Suppressor macrophage (primary cell): ENCODE data around the gene KRTAP10-8.
"Not testable (repeated sequence)": the region's sequence is repeated elsewhere in the genome, so short reads cannot be mapped to it uniquely, and the experiment has no call there.

Source experiments
- DNase-seq, 4 experiments: peaks; one replicate each; pipeline ENCODE4 v3.0.0-alpha.2; 2020 to 2022

KRTAP10-8 gene

DNA sequence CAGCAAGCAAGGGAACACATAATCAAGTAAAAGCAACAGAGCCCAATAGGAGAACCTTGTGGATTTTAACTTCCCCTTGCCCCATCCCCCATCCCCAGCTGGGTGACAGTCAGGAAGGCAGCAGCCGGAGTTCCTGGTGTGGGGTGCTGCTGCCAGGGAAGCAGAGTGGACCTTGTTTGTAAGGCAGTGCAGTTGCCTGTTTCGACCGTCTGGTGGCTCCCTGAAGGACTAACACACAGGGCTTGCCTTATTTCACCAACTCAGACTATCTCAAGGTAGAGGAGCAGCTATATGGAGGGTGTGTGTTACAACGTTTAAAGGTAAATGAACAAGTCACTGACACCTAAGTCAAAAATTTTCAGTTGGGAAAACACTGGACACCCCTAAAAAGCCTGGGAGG is 6.6 kb downstream of the KRTAP10-8 start:
- DNase-seq: peak; percentile 46 to 73 (median 58)

DNA sequence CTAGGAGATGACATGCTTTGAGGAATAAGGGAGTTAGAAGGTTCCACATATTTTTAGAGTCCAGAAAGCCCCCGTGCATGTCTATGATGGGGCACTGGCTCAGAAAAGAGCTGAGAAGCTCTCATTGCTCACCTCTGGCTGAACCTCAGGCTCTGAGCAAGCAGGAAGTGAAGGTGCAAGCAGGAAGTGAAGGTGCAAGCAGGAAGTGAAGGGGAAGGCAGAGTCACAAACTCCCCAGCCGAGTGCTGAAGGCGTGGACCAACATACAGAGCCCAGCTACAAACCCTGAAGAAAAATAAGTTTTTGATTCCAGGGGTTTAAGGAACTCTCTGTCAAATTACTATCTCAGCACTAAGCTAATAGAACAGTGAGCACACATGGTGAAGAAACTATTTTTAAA is 7.0 kb downstream of the KRTAP10-8 start:
- no peak for DNase-seq

DNA sequence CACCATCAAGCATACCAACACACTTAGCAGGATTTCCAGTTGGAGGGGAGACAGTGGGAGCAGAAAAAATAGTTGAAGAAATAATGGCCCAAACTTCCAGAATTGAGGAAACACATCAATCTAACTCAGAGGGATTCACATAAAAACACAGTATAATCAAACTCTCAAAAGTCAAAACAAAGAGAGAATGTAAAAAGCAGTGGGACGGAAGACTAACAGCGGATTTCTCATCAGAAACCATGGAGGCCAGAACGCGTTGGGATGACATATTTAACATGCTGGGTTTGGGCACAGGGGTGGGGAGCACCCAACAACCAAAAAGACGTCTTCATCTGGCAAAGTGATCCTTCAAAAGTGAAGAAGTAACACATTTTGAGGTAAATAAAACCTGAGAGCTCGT is 8.0 kb downstream of the KRTAP10-8 start:
- no peak for DNase-seq

DNA sequence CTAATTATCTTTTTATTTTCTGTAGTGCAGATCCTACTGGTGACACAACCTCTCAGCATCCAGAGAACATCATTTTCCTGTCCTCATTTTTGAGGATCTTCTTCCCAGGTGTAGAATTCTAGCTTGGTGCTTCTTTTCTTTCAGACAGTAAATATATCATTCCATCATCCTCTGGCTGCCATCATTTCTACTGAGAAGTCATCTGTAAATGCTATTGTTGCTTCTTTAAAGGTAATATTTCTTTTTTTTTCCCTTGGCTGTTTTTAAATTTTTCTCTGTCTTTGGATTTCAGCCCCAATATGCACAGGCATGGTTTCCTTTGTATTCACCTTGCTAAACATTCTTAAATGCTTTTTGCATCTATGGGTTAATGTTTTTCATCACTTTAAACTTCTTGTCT is 11.7 kb downstream of the KRTAP10-8 start:
- DNase-seq: no peak

DNA sequence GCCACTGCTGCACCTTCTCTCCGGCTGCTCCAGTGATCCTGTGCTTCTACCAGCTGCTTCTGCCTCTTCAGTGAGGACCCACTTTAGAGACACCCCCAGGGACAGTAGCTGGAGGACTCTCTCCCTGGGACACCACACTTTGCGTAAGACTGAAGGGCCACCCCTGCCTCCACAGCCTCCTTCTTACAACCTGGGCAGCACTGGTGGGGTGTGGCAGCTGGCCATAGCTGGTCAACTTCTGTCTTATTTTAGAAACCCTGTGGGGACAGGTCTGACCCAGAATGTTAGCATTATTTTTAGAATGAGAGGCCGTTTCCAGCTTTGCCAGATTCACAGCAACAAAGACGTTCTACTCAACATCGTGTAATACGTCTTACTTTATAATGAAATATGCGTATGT is 13.9 kb downstream of the KRTAP10-8 start:
- no peak for DNase-seq

DNA sequence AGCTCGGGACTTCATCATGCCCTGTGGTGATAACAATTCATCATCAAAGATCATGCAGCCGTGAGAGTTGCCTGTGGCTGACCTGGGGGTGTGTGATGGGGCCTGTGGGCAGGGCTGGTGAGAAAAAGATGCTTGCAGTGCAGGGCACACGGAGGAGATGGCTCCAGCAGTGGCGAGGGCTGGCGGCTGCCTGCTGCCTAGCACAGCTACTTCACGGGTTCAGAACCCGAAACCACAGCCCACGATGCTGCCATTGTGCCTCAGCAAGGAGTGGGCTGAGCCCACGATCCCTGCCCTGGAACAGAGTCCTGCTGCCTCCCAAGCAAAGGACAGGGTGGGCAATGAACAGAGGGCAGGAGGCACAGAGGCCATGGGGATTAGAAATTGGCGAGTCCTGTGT is 14.4 kb downstream of the KRTAP10-8 start:
- DNase-seq: no peak

DNA sequence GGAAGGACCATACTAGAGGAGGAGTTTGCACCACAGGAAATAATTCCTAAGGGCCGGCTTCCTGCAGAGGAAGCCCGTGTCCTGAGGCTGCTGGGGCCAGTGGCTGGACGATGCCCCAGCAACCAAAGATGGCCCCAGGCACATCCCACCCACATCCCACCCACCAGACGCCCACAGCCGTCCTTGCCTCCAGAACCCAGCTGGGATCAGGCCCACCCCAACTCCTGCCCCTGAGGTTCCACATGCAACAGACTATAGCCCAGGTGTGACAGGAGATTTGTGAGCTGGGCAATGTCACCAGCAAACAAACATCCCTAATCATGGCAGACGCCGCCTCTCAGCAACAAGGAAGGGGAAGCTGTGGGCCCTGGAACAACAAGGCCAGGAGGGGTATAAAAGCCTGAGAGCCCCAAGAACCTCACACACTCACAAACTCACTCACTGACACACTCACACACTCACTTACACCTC is 14.8 kb downstream of the KRTAP10-8 start, which contains the start of gene KRTAP10-9:
Gene KRTAP10-9 (plus strand): TSS at position 421 of the 471 bp plus-strand sequence. CDS start 79 bp downstream, outside the sequence.
- no peak for DNase-seq

DNA sequence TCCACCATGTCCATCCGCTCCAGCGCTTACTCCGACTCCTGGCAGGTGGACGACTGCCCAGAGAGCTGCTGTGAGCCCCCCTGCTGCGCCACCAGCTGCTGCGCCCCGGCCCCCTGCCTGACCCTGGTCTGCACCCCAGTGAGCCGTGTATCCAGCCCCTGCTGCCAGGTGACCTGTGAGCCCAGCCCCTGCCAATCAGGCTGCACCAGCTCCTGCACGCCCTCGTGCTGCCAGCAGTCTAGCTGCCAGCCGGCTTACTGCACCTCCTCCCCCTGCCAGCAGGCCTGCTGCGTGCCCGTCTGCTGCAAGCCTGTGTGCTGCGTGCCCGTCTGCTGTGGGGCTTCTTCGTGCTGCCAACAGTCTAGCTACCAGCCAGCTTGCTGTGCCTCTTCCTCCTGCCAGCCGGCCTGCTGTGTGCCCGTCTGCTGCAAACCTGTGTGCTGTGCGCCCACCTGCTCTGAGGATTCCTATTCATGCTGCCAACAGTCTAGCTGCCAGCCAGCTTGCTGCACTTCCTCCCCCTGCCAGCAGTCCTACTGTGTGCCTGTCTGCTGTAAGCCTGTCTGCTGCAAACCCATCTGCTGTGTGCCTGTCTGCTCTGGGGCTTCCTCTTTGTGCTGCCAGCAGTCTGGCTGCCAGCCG is 15.4 kb downstream of the KRTAP10-8 start:
- not testable (repeated sequence) for DNase-seq

DNA sequence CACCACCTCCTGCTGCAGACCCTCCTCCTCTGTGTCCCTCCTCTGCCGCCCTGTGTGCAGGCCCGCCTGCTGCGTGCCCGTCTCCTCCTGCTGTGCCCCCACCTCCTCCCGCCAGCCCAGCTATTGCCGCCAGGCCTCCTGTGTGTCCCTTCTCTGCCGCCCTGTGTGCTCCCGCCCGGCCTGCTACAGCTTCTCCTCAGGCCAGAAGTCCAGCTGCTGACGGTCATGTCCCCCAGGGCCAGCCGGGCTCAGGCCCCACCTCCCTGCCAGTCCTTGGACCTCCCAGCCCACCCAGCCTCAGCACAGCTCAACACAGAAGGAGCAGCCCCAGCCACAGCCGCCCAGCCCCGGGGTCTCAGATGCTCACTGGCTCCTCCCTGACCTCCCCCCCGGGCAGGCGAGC is 16.0 kb downstream of the KRTAP10-8 start:
- DNase-seq: not testable (repeated sequence)

DNA sequence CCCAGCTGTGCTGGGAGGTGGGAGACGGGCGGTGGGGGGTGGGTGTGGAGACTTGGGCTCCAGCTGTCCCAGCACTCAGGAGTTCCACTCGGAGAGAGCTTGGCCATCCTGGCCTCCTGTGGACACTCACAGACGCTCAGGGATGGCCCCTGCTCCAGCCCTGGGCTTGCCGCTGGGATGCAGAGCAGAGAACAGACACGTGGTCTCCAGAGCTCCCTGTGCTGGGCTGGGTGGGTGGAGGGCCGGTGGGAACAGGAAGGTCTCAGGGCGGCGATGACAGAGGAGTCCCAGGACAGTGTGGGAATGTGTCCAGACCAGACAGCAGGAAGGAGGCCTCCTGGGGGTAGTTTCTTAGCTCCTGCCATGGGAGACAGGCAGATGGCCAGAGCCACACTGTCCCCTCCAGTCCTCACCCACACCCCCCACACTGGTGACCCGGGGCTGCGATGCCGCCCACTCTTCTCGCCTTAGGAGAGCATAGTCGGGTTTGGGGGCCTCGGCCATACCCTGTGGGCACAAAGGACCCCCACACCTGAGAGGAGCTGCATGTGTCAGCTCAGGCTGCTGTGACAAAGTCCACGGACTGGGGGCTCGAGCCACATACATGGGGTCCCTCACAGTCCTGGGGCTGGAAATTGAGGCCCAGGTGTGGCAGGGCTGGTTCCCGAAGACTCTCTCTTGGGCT is 17.0 kb downstream of the KRTAP10-8 start:
- DNase-seq: no peak

DNA sequence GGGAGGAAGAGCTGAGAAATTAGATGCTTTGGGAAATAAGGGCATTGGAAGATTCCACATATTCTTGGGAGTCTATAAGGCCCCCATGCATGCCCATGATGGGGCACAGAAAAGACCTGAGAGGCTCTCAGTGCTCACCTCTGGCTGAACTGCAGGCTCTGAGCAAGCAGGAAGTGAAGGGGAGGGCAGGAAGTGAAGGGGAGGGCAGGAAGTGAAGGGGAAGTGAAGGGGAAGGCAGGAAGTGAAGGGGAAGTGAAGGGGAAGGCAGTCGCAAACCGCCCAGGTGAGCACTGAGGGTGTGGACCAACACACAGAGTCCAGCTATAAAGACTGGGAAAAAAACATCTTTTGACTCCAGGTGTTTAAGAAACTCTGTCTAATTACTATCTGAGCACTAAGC is 18.6 kb downstream of the KRTAP10-8 start:
- DNase-seq: no peak

DNA sequence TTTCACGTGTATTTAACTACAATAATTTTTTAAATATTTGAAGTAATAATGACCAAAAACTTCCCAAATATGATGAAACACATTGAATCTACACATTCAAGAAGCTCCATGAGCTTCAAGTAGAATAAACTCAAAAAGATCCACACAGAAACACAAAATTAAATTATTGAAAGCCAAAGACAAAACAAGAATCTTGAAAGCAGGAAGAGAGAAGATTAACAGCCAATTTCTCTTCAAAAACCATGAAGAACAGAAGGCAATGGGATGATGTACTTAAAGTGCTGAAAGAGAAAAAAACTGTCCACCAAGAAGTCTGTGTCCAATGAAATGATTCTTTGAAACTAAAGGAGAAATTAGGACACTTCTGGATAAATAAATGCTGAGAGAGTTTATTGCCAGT is 20.2 kb downstream of the KRTAP10-8 start:
- DNase-seq: no peak

DNA sequence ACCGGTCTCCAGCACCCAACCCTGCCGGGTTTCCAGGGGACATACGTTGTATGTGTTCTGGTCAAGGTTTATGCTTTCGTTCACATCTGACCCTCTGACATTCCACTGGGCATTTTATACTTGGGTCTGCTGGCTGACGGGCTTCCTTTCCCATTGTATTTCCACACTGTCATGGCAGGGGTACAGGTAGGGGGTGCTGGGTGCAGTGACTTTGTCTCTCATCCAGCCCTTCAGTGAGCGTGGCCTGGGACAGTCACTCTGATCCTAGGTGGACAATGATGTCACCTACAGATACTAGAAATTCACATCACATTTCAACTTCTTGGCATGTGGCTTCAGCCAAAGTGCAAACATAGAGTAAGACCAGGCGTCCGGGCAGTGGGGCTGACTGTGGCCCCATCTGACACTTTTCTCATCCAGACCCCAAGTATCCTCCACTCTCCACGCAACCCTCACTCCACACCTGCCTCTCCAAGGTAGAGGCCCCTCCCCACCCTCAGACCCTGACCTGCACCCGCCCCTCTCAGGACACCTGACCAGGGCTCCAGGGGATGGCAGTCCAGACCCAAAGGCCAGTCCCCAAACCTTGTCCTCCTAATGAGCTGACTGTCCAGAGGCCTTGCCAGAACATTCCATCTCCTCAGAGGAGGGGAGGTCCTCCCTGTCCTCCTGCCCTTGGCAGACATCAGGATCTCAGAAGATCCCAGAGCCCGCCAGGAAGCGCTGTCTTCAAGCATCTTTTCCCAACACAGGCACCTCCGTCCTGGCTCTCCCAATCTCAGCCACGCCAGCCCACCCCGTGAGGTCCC is 24.5 kb downstream of the KRTAP10-8 start:
- no peak for DNase-seq

DNA sequence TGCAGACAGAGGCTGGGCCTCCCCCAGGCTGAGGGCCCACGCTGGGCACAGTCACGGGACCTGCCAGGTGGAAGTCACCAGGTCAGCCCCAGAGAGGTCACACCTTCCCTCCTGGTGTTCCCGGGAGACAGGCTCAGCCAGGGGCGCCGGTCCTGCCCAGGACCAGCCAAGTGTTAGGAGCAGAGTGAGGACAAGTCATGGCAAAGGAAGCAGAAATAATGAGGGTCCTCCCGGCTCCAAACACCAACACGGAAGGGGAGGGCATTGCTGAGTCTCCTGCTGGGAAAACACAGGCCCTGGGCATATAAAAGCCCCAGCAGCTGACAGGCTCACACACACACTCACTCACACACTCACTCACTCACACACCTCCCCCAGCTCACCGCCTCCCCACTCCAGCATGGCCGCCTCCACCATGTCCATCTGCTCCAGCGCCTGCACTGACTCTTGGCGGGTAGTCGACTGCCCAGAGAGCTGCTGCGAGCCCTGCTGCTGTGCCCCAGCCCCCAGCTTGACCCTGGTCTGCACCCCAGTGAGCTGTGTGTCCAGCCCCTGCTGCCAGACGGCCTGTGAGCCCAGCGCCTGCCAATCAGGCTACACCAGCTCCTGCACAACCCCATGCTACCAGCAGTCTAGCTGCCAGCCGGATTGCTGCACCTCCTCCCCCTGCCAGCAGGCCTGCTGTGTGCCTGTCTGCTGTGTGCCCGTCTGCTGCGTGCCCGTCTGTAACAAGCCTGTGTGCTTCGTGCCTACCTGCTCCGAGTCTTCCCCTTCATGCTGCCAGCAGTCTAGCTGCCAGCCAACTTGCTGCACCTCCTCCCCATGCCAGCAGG is 25.4 kb downstream of the KRTAP10-8 start, which contains the start of gene KRTAP10-10:
Gene KRTAP10-10 (plus strand): TSS at position 339 of the 833 bp plus-strand sequence. CDS start 62 bp downstream, at position 401.
- DNase-seq: no peak

DNA sequence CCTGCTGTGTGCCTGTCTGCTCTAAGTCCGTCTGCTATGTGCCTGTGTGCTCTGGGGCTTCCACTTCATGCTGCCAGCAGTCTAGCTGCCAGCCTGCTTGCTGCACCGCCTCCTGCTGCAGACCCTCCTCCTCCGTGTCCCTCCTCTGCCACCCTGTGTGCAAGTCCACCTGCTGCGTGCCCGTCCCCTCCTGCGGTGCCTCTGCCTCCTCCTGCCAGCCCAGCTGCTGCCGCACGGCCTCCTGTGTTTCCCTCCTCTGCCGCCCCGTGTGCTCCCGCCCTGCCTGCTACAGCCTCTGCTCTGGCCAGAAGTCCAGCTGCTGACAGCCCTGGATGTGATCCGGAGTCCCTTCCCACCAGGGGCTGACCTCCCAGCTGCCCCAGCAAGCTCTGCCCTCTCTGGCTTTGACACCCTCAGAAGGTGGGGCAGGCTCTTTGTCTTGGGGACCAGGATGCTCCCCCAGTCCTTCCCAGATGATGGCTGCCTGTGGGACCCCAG is 26.0 kb downstream of the KRTAP10-8 start:
- not testable (repeated sequence) for DNase-seq

DNA sequence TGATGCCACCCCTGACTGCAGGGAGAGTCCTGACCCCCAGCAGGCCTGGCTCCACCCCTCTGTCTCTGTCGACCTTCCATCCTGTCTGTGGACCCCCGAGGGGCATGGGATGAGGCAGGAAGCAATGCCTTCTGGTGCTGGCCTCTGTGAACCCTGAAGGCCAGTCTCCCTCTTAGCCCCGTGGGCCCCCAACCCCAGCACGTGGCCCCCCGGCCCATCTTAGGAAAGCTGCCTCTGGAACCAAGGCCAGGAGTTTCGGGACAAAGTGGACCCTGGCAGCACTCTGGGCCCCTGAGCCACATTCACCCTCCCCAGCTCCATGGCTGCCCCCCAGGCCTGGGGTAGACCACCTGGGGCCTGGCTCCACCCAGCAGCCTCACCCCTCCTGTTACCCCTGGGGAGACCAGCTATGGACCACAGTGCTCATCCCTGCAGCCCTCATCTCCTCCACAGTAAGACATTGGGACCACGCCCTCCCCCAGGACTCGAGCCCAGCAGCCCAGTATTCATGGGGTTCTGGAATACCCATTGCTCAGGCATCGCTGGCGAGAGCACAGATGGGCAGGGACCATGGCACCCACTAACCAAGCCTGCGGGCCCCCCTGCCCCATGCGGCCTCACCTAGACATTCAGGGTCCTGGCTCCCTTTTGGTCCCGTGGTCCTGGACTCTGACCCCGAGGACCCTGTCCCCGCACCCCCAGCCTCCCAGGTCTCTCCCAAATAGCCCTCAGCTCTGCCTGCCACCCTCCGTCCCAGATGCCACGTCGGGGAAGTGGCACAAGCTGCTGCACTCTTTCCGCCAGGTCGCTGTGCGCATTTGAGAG is 26.8 kb downstream of the KRTAP10-8 start:
- DNase-seq: not testable (repeated sequence)

DNA sequence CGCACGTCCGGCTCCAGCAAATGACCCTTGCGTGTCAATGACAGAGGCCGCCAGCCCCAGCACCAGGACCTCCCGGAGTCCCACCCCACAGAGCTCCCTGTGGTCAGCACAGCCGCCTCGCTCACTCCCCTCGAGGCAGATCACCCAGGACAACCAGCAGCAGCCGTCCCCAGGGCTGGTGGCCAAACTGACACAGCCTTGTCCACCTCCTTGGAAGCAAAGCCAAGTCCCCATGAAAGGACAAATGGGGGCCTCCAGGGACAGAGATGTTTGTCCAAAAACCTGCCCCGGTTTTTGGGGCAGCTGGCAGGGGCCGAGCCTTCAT is 27.4 kb downstream of the KRTAP10-8 start:
- no peak for DNase-seq

DNA sequence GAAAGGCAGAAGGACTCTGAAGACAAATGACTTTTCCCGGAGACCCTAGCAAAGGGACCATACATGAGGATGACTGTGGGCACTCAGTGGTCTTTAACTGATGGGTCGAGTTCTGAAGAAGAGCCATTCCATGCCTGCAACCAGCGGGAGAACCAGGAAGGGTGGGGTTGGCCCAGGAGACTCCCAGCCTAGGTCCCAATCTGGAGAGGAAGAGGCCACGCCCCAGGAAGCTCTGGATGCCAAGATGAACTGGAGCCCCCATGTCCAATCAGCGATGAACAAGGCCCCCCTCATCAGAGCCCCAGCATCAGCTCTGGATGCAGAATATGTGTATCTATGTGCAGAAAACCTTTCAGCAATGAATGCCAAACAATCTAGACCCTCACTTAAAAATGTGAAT is 28.9 kb downstream of the KRTAP10-8 start:
- DNase-seq: no peak

DNA sequence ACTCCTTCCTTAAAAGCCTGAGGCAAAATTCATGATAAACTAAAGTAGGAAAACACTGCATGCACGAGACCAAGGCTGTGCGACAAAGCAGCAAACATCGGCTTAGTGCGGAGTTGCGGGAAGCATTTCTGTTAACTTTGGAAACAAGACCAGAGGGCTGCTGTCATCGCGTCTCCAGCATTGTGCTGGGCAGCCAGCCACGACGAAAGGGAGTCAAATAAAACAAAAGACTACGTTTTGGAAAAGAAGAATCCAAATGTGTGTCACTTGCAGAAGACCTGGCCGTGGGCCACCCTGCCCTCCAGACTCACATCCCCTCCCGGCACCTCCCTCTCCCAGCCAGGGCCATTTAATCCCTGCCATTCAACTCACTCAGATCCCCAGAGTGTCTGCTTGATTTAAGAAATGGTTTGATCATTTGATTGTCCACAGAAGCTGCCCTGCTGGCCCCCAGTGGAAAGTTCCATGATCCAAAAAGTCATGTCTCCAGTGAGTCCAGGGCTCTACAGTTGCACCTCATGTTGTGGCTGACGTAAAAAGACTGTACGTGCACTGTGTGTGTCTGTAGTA is 31.9 kb downstream of the KRTAP10-8 start:
- DNase-seq: no peak

DNA sequence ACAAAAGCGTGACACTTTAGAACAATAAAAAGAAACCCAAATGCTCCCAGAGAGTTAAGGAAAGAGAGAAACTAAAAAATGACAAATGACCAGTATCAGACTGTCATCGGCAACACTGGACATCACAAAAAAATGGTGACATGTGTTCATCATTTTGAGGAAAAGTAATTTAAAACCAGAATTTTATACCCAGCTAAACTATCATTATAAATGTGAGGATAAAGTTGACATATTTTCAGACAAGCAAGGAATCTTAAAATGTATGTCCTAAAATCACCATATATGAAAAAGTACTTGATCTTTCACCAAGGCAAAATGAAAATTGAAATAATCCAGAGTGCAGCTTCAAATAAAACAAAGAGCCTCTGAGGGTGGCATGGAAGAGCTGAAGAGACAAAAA is 33.0 kb downstream of the KRTAP10-8 start:
- DNase-seq: no peak
